ENCODE data around the gene NBR1.
A peak's percentile ranks its signal among the peaks of the same experiment; 100 is the strongest.

The NBR1 gene

GRCh38 chr17:43211480-43212402 is 40.7 kb downstream of the NBR1 start, which contains the start of gene TMEM106A:
Gene TMEM106A, plus strand, starts transcription at chr17:43211875. Its CDS starts 1,167 bp downstream, at chr17:43213042.
- H4K12ac ChIP-seq (ENCODE audit: low read depth, low read length): peak within 1 kb of the TSS; percentile 0
- DNase-seq: peak; percentile 91 to 96
- peaks cover 5% of the 10 kb centered on the region for H3K79me1 ChIP-seq (ENCODE audit: low read length)
- no peak within 1 kb of the TSS for H2BK12ac ChIP-seq (ENCODE audit: low read length)
- no peak within 1 kb of the TSS for H3K4ac ChIP-seq (ENCODE audit: low read depth, low read length)
- no peaks in the 10 kb centered on the region for H3K27me3 ChIP-seq (ENCODE audit: insufficient read depth, low read length)
- H2AK5ac ChIP-seq (ENCODE audit: low read length): no peak within 1 kb of the TSS
- no peak within 1 kb of the TSS for H2BK5ac ChIP-seq (ENCODE audit: low read depth, low read length, poor library complexity)
- H3K14ac ChIP-seq (ENCODE audit: low read length): peak within 1 kb of the TSS; percentile 5
- no peak within 1 kb of the TSS for H2AFZ ChIP-seq (ENCODE audit: insufficient read depth, low read length, poor library complexity)
- WGBS (ENCODE audit: extremely low coverage, insufficient coverage, insufficient read length): no CpG with 5 or more reads among the region's 54 CpGs
- H3K9me3 ChIP-seq (ENCODE audit: insufficient read depth, low read depth, low read length): no peaks in the 10 kb centered on the region
- H2BK120ac ChIP-seq (ENCODE audit: insufficient read depth, low read length, poor library complexity): peak within 1 kb of the TSS; percentile 0
- H3K4me2 ChIP-seq (ENCODE audit: low read length): peak within 1 kb of the TSS; percentile 83
- peak within 1 kb of the TSS; percentile 51 for H4K8ac ChIP-seq (ENCODE audit: low read depth, low read length)
- H3K4me3 ChIP-seq (ENCODE audit: low read depth, low read length): peak within 1 kb of the TSS; percentile 72
- H3K36me3 ChIP-seq (ENCODE audit: control insufficient read depth in 1 of 2, insufficient read depth in 2 of 2, low read length in 2 of 2): peaks cover 7 to 18% of the 10 kb centered on the region in 2 experiments
- peak within 1 kb of the TSS; percentile 57 for H3K9ac ChIP-seq (ENCODE audit: low read length)
- H3K18ac ChIP-seq (ENCODE audit: low read length): no peak within 1 kb of the TSS
- peak within 1 kb of the TSS; percentile 40 for H4K91ac ChIP-seq (ENCODE audit: low read depth, low read length)
- H3K27ac ChIP-seq (ENCODE audit: low read depth, low read length): peak within 1 kb of the TSS; percentile 42
- no peak within 1 kb of the TSS for H3K23ac ChIP-seq (ENCODE audit: low read length)
- no peaks in the 10 kb centered on the region for H3K79me2 ChIP-seq (ENCODE audit: control insufficient read depth, insufficient read depth, low read length, poor library complexity)
- H3K4me1 ChIP-seq (ENCODE audit: control insufficient read depth in 1 of 2, insufficient read depth in 2 of 2, low read length in 2 of 2): peaks cover 4% of the 10 kb centered on the region in 2 experiments

- Histone ChIP-seq H3K79me1 (ENCODE audit: low read length) (peaks cover 5% of the 10 kb centered on the region), H2BK5ac (ENCODE audit: low read depth, low read length, poor library complexity) (no peak overlapping the region), H3K23ac (ENCODE audit: low read length) (no peak overlapping the region), H3K18ac (ENCODE audit: low read length) (no peak overlapping the region), H3K4me3 (ENCODE audit: low read depth, low read length) (no peak overlapping the region), H3K4me1 (ENCODE audit: control insufficient read depth in 1 of 2, insufficient read depth in 2 of 2, low read length in 2 of 2) (peaks cover 4% of the 10 kb centered on the region in 2 experiments), H2BK120ac (ENCODE audit: insufficient read depth, low read length, poor library complexity) (no peak overlapping the region), H4K12ac (ENCODE audit: low read depth, low read length) (no peak overlapping the region), H4K91ac (ENCODE audit: low read depth, low read length) (no peak overlapping the region), H2AK5ac (ENCODE audit: low read length) (no peak overlapping the region), H3K9ac (ENCODE audit: low read length) (no peak overlapping the region), H3K27ac (ENCODE audit: low read depth, low read length) (no peak overlapping the region), H3K4ac (ENCODE audit: low read depth, low read length) (no peak overlapping the region), H2AFZ (ENCODE audit: insufficient read depth, low read length, poor library complexity) (no peak overlapping the region), H2BK12ac (ENCODE audit: low read length) (no peak overlapping the region), H3K9me3 (ENCODE audit: insufficient read depth, low read depth, low read length) (no peaks in the 10 kb centered on the region), H4K8ac (ENCODE audit: low read depth, low read length) (no peak overlapping the region), H3K4me2 (ENCODE audit: low read length) (peak overlapping the region; percentile 83), H3K14ac (ENCODE audit: low read length) (no peak overlapping the region), H3K36me3 (ENCODE audit: control insufficient read depth in 1 of 2, insufficient read depth in 2 of 2, low read length in 2 of 2) (peaks cover 11 to 14% of the 10 kb centered on the region in 2 experiments), H3K79me2 (ENCODE audit: control insufficient read depth, insufficient read depth, low read length, poor library complexity) (no peaks in the 10 kb centered on the region), H3K27me3 (ENCODE audit: insufficient read depth, low read length) (no peaks in the 10 kb centered on the region)
- peak in 1 of 2 donors; percentile 23 for DNase-seq
- no CpG with 5 or more reads among the region's 7 CpGs for WGBS (ENCODE audit: extremely low coverage, insufficient coverage, insufficient read length)
These were observed 41.9 kb downstream of the NBR1 start for GRCh38 chr17:43212641-43213490.

GRCh38 chr17:43213545-43213944 is 42.5 kb downstream of the NBR1 start:
- H4K91ac ChIP-seq (ENCODE audit: low read depth, low read length): no peak overlapping the region
- H4K8ac ChIP-seq (ENCODE audit: low read depth, low read length): no peak overlapping the region
- no peak overlapping the region for H3K27ac ChIP-seq (ENCODE audit: low read depth, low read length)
- no peak overlapping the region for H4K12ac ChIP-seq (ENCODE audit: low read depth, low read length)
- H3K4me3 ChIP-seq (ENCODE audit: low read depth, low read length): no peak overlapping the region
- H3K9ac ChIP-seq (ENCODE audit: low read length): no peak overlapping the region
- H2BK120ac ChIP-seq (ENCODE audit: insufficient read depth, low read length, poor library complexity): no peak overlapping the region
- H3K9me3 ChIP-seq (ENCODE audit: insufficient read depth, low read depth, low read length): no peaks in the 10 kb centered on the region
- no peak overlapping the region for H3K18ac ChIP-seq (ENCODE audit: low read length)
- H3K4me1 ChIP-seq (ENCODE audit: control insufficient read depth in 1 of 2, insufficient read depth in 2 of 2, low read length in 2 of 2): peaks cover 4% of the 10 kb centered on the region in 2 experiments
- H2BK12ac ChIP-seq (ENCODE audit: low read length): no peak overlapping the region
- no peak overlapping the region for H3K14ac ChIP-seq (ENCODE audit: low read length)
- H3K4me2 ChIP-seq (ENCODE audit: low read length): no peak overlapping the region
- no peak overlapping the region for H3K4ac ChIP-seq (ENCODE audit: low read depth, low read length)
- H3K79me1 ChIP-seq (ENCODE audit: low read length): peaks cover 5% of the 10 kb centered on the region
- no peak overlapping the region for H2BK5ac ChIP-seq (ENCODE audit: low read depth, low read length, poor library complexity)
- H2AK5ac ChIP-seq (ENCODE audit: low read length): no peak overlapping the region
- H3K23ac ChIP-seq (ENCODE audit: low read length): no peak overlapping the region
- H3K27me3 ChIP-seq (ENCODE audit: insufficient read depth, low read length): no peaks in the 10 kb centered on the region
- peaks cover 10 to 14% of the 10 kb centered on the region in 2 experiments for H3K36me3 ChIP-seq (ENCODE audit: control insufficient read depth in 1 of 2, insufficient read depth in 2 of 2, low read length in 2 of 2)
- H2AFZ ChIP-seq (ENCODE audit: insufficient read depth, low read length, poor library complexity): no peak overlapping the region
- no peak for DNase-seq
- H3K79me2 ChIP-seq (ENCODE audit: control insufficient read depth, insufficient read depth, low read length, poor library complexity): no peaks in the 10 kb centered on the region
- no CpG with 5 or more reads among the region's 2 CpGs for WGBS (ENCODE audit: extremely low coverage, insufficient coverage, insufficient read length)

GRCh38 chr17:43215341-43215740 is 44.3 kb downstream of the NBR1 start:
- no peak overlapping the region for H3K18ac ChIP-seq (ENCODE audit: low read length)
- H2BK5ac ChIP-seq (ENCODE audit: low read depth, low read length, poor library complexity): no peak overlapping the region
- H3K27ac ChIP-seq (ENCODE audit: low read depth, low read length): no peak overlapping the region
- no peak overlapping the region for H2AK5ac ChIP-seq (ENCODE audit: low read length)
- H3K4me1 ChIP-seq (ENCODE audit: control insufficient read depth in 1 of 2, insufficient read depth in 2 of 2, low read length in 2 of 2): peaks cover 4% of the 10 kb centered on the region in 2 experiments
- peaks cover 5% of the 10 kb centered on the region for H3K79me1 ChIP-seq (ENCODE audit: low read length)
- H2AFZ ChIP-seq (ENCODE audit: insufficient read depth, low read length, poor library complexity): no peak overlapping the region
- no CpG with 5 or more reads among the region's 3 CpGs for WGBS (ENCODE audit: extremely low coverage, insufficient coverage, insufficient read length)
- H3K14ac ChIP-seq (ENCODE audit: low read length): no peak overlapping the region
- no peak overlapping the region for H2BK120ac ChIP-seq (ENCODE audit: insufficient read depth, low read length, poor library complexity)
- no peak overlapping the region for H3K23ac ChIP-seq (ENCODE audit: low read length)
- no peak overlapping the region for H4K8ac ChIP-seq (ENCODE audit: low read depth, low read length)
- H3K36me3 ChIP-seq (ENCODE audit: control insufficient read depth in 1 of 2, insufficient read depth in 2 of 2, low read length in 2 of 2): peaks cover 9 to 10% of the 10 kb centered on the region in 2 experiments
- no peak overlapping the region for H3K4me3 ChIP-seq (ENCODE audit: low read depth, low read length)
- no peaks in the 10 kb centered on the region for H3K79me2 ChIP-seq (ENCODE audit: control insufficient read depth, insufficient read depth, low read length, poor library complexity)
- no peak overlapping the region for H3K9ac ChIP-seq (ENCODE audit: low read length)
- H2BK12ac ChIP-seq (ENCODE audit: low read length): no peak overlapping the region
- H3K9me3 ChIP-seq (ENCODE audit: insufficient read depth, low read depth, low read length): no peaks in the 10 kb centered on the region
- no peak overlapping the region for H3K4ac ChIP-seq (ENCODE audit: low read depth, low read length)
- H3K27me3 ChIP-seq (ENCODE audit: insufficient read depth, low read length): no peaks in the 10 kb centered on the region
- no peak overlapping the region for H4K91ac ChIP-seq (ENCODE audit: low read depth, low read length)
- no peak overlapping the region for H3K4me2 ChIP-seq (ENCODE audit: low read length)
- no peak for DNase-seq
- no peak overlapping the region for H4K12ac ChIP-seq (ENCODE audit: low read depth, low read length)

Data from trophoblast cell (in vitro differentiated cells and primary cell).